ENCODE data around the gene RAB1B.

RAB1B gene

GRCh38 chr11:66325263-66325671, 56.8 kb downstream of the RAB1B start:
- no peak for DNase-seq

DNA sequence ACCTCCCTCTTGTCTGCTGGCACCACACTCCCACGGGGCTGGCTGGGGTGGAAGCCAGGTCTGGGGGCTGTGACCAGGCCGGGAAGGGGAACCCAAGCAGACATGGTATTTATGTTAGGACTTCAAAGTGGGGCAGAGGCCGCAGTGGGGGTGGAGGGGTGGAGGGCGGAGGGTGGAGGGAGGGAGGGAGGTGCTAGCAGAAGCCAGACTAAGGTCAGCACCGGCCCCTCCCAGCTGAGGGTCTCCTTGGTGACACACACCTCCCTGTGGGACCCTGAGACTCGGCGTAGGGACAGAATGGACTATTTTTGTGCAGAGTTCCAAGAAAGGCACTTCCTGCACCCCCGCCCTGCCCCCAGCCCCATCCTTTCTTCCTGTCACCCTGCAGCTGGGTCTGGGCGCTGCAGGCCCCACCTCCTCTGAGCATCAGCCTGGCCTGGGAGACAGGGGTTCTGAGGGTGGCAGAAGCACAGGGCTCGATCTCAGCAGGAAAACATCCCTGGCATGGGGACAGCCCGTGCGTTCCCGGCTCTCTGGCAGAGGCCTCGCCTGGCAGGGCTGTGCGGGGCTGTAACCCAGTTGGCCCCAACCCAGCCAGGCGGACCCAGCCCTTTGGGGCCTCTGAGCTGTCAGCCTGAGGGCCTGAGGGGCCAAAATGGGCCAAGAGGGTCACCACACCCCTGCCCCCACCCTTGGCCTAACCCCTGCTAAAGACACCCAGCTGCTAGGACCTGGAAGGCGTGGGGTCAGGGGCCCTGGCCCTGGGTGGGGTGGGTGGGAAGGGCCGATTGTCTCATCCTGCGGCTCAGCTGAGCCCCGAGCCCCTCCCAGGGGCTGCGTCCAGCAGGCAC, 58.0 kb downstream of the RAB1B start:
- peak in 1 of 2 experiments; percentile 31 for DNase-seq

Measured in SW 1271 (cell line).